Mesodermal cell (in vitro differentiated cells): Measurements from ENCODE around the gene MYLIP.

Experiments used
- H3K27ac ChIP-seq: 2 replicates; pipeline ENCODE4 v1.7.0; 2013; ENCODE audit warnings: mild to moderate bottlenecking, low read depth, low read length, moderate library complexity; ENCODE audit not compliant: severe bottlenecking
- H3K36me3 ChIP-seq: 2 replicates; pipeline ENCODE4 v1.7.1; 2013; ENCODE audit warnings: mild to moderate bottlenecking, low read length, moderate library complexity; ENCODE audit not compliant: control insufficient read depth, insufficient read depth
- H3K4me1 ChIP-seq: one replicate; pipeline ENCODE4 v1.7.1; 2013; ENCODE audit warnings: mild to moderate bottlenecking, low read length; ENCODE audit not compliant: insufficient read depth, control insufficient read depth, poor library complexity, severe bottlenecking
- H3K4me3 ChIP-seq: 2 replicates; pipeline ENCODE4 v1.7.0; 2013; ENCODE audit warnings: low read length, control low read depth, mild to moderate bottlenecking; ENCODE audit not compliant: insufficient read depth, poor library complexity, severe bottlenecking; ENCODE audit errors: extremely low read depth
- H3K9me3 ChIP-seq: 2 replicates; pipeline ENCODE4 v1.7.1; 2013; ENCODE audit warnings: mild to moderate bottlenecking, low read length, moderate library complexity; ENCODE audit not compliant: control insufficient read depth
- WGBS, 2 experiments: methylation state at CpG; one replicate each; pipeline ENCODE4 v1.1.5; 2013; ENCODE audit warnings: missing lambda C conversion rate in 2 of 2; ENCODE audit not compliant: insufficient coverage in 2 of 2; 5-methylcytosine and 5-hydroxymethylcytosine counted together

Gene MYLIP

GRCh38 chr6:16140607-16141006 lies 11.7 kb downstream of the MYLIP start:
- peaks cover 91% of the 10 kb centered on the region for H3K36me3 ChIP-seq
- WGBS, 2 experiments = 94 to 97% methylated on average over 7 of the region's 7 CpGs

DNA sequence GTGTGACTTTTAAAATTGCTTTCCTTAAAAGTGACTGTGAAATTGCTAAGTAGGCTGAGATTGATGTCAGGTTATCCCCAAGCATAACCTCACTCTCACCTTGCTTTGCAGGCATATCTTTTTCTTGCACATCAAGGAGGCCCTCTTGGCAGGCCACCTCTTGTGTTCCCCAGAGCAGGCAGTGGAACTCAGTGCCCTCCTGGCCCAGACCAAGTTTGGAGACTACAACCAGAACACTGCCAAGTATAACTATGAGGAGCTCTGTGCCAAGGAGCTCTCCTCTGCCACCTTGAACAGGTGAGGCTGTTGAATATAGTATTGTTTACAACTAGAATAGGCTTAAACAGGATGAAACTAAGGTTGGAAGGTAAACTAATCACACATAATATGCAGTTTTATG lies 12.6 kb downstream of the MYLIP start:
- Histone ChIP-seq H3K36me3 (peaks cover 99% of the 10 kb centered on the region), H3K9me3 (no peaks in the 10 kb centered on the region), H3K4me1 (peaks cover 16% of the 10 kb centered on the region), H3K4me3 (no peak overlapping the region), H3K27ac (no peak overlapping the region)

More at GRCh38 chr6:16140607-16141006, 11.7 kb downstream of the MYLIP start:
- peaks cover 17% of the 10 kb centered on the region for H3K4me1 ChIP-seq
- no peaks in the 10 kb centered on the region for H3K9me3 ChIP-seq
- no peak overlapping the region for H3K27ac ChIP-seq
- H3K4me3 ChIP-seq = no peak overlapping the region

DNA sequence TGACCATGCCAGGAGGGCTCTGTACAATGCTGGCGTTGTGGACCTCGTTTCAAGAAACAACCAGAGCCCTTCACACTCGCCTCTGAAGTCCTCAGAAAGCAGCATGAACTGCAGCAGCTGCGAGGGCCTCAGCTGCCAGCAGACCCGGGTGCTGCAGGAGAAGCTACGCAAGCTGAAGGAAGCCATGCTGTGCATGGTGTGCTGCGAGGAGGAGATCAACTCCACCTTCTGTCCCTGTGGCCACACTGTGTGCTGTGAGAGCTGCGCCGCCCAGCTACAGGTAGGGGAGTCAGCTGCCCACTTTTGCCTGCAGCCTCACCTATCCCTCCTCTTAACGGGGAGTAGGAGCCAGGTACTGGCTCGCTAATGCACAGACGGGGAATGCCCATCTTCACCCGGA lies 16.2 kb downstream of the MYLIP start:
- Histone ChIP-seq H3K4me3 (no peak overlapping the region), H3K9me3 (no peaks in the 10 kb centered on the region), H3K36me3 (peaks cover 93% of the 10 kb centered on the region), H3K27ac (no peak overlapping the region), H3K4me1 (no peaks in the 10 kb centered on the region)
- 90 to 95% methylated on average over 7 to 13 of the region's 13 CpGs for WGBS, 2 experiments

- H3K36me3 ChIP-seq = peaks cover 88% of the 10 kb centered on the region
- no peak overlapping the region for H3K4me3 ChIP-seq
- 100% methylated on average over 1 to 2 of the region's 4 CpGs for WGBS, 2 experiments
- H3K9me3 ChIP-seq = no peaks in the 10 kb centered on the region
- no peak overlapping the region for H3K27ac ChIP-seq
- no peaks in the 10 kb centered on the region for H3K4me1 ChIP-seq
These were observed 17.1 kb downstream of the MYLIP start for GRCh38 chr6:16146028-16146427.

- Histone ChIP-seq H3K9me3 (no peaks in the 10 kb centered on the region), H3K27ac (no peak overlapping the region), H3K36me3 (peaks cover 85% of the 10 kb centered on the region), H3K4me3 (no peak overlapping the region), H3K4me1 (no peaks in the 10 kb centered on the region)
- 97 to 100% methylated on average over 1 to 6 of the region's 8 CpGs for WGBS, 2 experiments
These were observed 17.7 kb downstream of the MYLIP start for GRCh38 chr6:16146527-16146955.

DNA sequence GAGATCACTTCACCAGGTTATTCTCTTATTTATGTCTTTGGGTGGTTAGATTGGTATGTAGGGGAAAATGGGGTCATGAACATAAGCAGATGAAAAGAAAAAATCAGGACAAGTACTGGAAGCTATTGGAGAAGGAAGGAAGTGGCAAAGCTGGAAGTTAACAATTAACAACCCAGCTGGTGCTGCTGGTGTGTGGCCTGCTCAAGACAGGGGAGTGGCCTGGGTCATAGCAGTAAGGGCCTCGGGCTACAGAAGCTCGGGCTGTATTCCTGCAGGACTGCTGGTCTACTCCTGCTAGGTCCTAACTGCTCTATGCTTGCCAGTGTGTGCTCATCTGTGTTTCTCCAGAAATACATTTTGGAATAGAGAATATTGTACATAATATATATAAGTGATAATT lies 19.6 kb downstream of the MYLIP start:
- WGBS, 2 experiments = 68 to 83% methylated on average over 1 to 2 of the region's 2 CpGs
- H3K4me3 ChIP-seq = no peak overlapping the region
- peaks cover 70% of the 10 kb centered on the region for H3K36me3 ChIP-seq
- no peaks in the 10 kb centered on the region for H3K9me3 ChIP-seq
- H3K27ac ChIP-seq = no peak overlapping the region
- H3K4me1 ChIP-seq = no peaks in the 10 kb centered on the region

DNA sequence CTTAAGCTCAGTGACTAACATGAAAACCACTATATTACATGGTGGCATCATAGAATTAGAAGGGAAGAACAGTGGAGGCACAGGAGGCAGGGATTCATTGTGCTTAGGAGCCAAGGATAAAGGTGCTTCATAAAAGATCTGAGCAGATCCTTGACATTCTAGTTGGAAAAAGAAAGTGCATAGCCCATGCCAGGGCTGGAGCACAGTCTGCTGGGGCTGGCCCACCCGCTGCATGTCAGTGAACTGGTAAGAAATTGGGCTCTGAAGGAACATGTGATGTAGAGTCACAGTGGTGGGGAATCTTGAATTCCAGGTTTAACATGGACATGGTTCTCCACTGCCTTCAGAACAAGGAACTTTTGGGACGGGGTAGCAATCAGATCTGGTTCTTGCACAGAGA lies 20.4 kb downstream of the MYLIP start:
- H3K27ac ChIP-seq = no peak overlapping the region
- whole genome bisulfite sequencing, 2 experiments = 97 to 100% methylated on average over 2 of the region's 2 CpGs
- no peaks in the 10 kb centered on the region for H3K9me3 ChIP-seq
- peaks cover 69% of the 10 kb centered on the region for H3K36me3 ChIP-seq
- H3K4me1 ChIP-seq = no peaks in the 10 kb centered on the region
- H3K4me3 ChIP-seq = no peak overlapping the region

GRCh38 chr6:16150098-16150497 lies 21.2 kb downstream of the MYLIP start:
- Histone ChIP-seq H3K9me3 (no peaks in the 10 kb centered on the region), H3K36me3 (peaks cover 62% of the 10 kb centered on the region), H3K4me3 (no peak overlapping the region), H3K4me1 (no peaks in the 10 kb centered on the region), H3K27ac (no peak overlapping the region)
- WGBS, 2 experiments = 92 to 96% methylated on average over 7 of the region's 7 CpGs

DNA sequence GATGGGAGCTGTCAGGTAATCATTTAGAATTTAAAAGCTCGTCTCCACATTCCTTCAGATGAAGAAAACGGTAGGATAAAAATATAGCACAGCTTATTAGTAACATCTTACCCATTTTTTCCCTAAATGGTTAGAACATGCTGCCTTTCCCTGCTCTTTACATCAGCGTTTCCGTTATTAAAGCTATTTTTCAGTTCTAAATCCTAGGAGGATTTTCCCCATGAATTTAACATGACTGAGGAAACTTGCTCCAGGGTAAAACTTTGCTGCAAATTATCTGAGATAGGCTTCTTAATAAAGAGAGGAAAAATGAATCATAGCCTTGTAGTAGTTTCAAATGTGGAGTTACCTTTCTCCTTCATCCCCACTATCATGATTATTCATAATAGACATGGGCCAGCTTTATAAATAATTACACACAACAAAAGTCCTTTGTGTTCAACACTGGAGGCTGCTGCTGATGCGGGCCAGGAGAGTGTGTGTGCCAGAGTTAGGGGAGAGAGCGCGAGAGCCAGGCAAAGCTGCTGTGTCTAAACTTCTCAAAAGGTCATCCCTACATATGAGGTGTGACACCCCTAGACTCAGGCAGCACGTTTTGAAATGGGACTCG lies 24.4 kb downstream of the MYLIP start:
- Histone ChIP-seq H3K4me1 (no peaks in the 10 kb centered on the region), H3K36me3 (peaks cover 33% of the 10 kb centered on the region), H3K9me3 (no peaks in the 10 kb centered on the region), H3K4me3 (no peak overlapping the region), H3K27ac (no peak overlapping the region)
- 81 to 92% methylated on average over 4 to 6 of the region's 9 CpGs for WGBS, 2 experiments

GRCh38 chr6:16154904-16155303 lies 26.0 kb downstream of the MYLIP start:
- Histone ChIP-seq H3K27ac (no peak overlapping the region), H3K9me3 (no peaks in the 10 kb centered on the region), H3K4me1 (no peaks in the 10 kb centered on the region), H3K36me3 (peaks cover 18% of the 10 kb centered on the region), H3K4me3 (no peak overlapping the region)
- WGBS, 2 experiments = 89 to 100% methylated on average over 1 of the region's 2 CpGs

DNA sequence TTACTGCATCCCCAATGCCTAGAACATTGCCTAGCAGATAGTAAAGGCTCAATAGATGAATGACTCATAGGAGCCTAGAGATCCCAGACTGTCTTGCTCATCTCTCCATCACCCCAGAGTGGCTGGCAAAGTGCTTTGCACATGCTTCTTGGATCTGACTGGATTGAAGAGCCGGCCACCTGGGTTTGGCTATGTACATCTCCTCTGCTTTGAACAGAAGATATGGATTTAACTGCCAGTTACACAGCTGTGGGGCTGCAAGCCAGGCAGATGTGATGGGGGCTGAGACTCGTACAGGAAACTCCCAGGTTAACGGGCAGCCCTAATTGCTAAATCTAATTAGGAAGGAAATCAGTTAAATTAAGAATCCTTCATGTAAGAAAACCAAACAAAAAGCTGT lies 28.6 kb downstream of the MYLIP start:
- WGBS, 2 experiments = 80 to 86% methylated on average over 1 to 2 of the region's 3 CpGs
- Histone ChIP-seq H3K9me3 (no peaks in the 10 kb centered on the region), H3K4me3 (no peak overlapping the region), H3K27ac (no peak overlapping the region), H3K4me1 (peaks cover 3% of the 10 kb centered on the region), H3K36me3 (peaks cover 7% of the 10 kb centered on the region)
